HepG2 (cell line): ENCODE results near the gene CABLES2. TPM values are rescaled to one million over a fixed set of nuclear protein-coding genes. Genes with fewer than 3 reads are reported as not detected.

Experiments used
- BHLHE40 ChIP-seq: IDR thresholded peaks from 2 replicates; pipeline ENCODE4 v1.6.1; 2011; ENCODE audit warnings: low read length, improper control_type of control experiment
- EHMT2 ChIP-seq: fragments of 200-600 bp; sonication (generic); IDR thresholded peaks from 2 replicates; pipeline ENCODE4 v1.7.0; 2017; ENCODE audit warnings: antibody characterized with exemption, low read depth, low read length, borderline replicate concordance
- FOXA1 ChIP-seq, 2 experiments: fragments of 450-650 bp in 1 of 2; sonication (generic) in 1 of 2; formaldehyde crosslinking in 1 of 2; IDR thresholded peaks; 2 replicates each; pipeline versions ENCODE4 v1.4.0 to v1.6.1; 2016 to 2020; ENCODE audit warnings: missing genetic modification reagents in 1 of 2
- GMEB1 ChIP-seq: sonication (generic); formaldehyde crosslinking; IDR thresholded peaks from 2 replicates; pipeline ENCODE4 v1.5.1; 2020; ENCODE audit warnings: missing genetic modification reagents, mild to moderate bottlenecking, borderline replicate concordance
- HNF4G ChIP-seq, 2 experiments: sonication (generic) in 1 of 2; formaldehyde crosslinking in 1 of 2; IDR thresholded peaks; 2 replicates each; pipeline versions ENCODE4 v1.4.0 to v1.6.1; 2011 to 2020; ENCODE audit warnings: borderline replicate concordance in 2 of 2, low read depth in 2 of 2, mild to moderate bottlenecking in 2 of 2, low read length in 1 of 2, missing genetic modification reagents in 1 of 2, moderate library complexity in 1 of 2
- JDP2 ChIP-seq: sonication (generic); formaldehyde crosslinking; IDR thresholded peaks from 2 replicates; pipeline ENCODE4 v1.8.1; 2022; ENCODE audit warnings: missing genetic modification reagents, borderline replicate concordance
- KDM4B ChIP-seq: sonication (generic); formaldehyde crosslinking; IDR thresholded peaks from 2 replicates; pipeline ENCODE4 v1.4.0; 2020; ENCODE audit warnings: missing genetic modification reagents
- RNF2 ChIP-seq: fragments of 450-650 bp; conservative IDR thresholded peaks from 2 replicates; pipeline ENCODE4 v1.6.1; 2016; ENCODE audit warnings: low read depth
- SETDB1 ChIP-seq: sonication (generic); formaldehyde crosslinking; IDR thresholded peaks from 2 replicates; pipeline ENCODE4 v1.5.1; 2020; ENCODE audit warnings: missing genetic modification reagents, mild to moderate bottlenecking, borderline replicate concordance
- SPEN ChIP-seq: sonication (generic); formaldehyde crosslinking; IDR thresholded peaks from 2 replicates; pipeline ENCODE4 v1.5.1; 2020; ENCODE audit warnings: low read depth, mild to moderate bottlenecking, missing genetic modification reagents
- YY1 ChIP-seq: IDR thresholded peaks from 2 replicates; pipeline ENCODE4 v1.6.1; 2011; ENCODE audit warnings: low read length, low read depth, moderate library complexity, mild to moderate bottlenecking; ENCODE audit not compliant: insufficient read depth, insufficient replicate concordance
- ZBTB43 ChIP-seq: sonication (generic); formaldehyde crosslinking; conservative IDR thresholded peaks from 2 replicates; pipeline ENCODE4 v1.4.0; 2020; ENCODE audit warnings: missing genetic modification reagents
- ZFP1 ChIP-seq: IDR thresholded peaks from 2 replicates; pipeline ENCODE4 v1.6.1; 2016
- ZNF652 ChIP-seq: IDR thresholded peaks from 2 replicates; pipeline ENCODE4 v1.6.1; 2016; ENCODE audit warnings: low read depth, borderline replicate concordance
- ZNF749 ChIP-seq: sonication (generic); formaldehyde crosslinking; IDR thresholded peaks from 2 replicates; pipeline ENCODE4 v1.8.0; 2022; ENCODE audit warnings: mild to moderate bottlenecking, missing genetic modification reagents, moderate library complexity, borderline replicate concordance
- ZNF777 ChIP-seq: sonication (generic); formaldehyde crosslinking; IDR thresholded peaks from 2 replicates; pipeline ENCODE4 v1.4.0; 2020; ENCODE audit warnings: missing genetic modification reagents
- ZZZ3 ChIP-seq: sonication (generic); formaldehyde crosslinking; IDR thresholded peaks from 2 replicates; pipeline ENCODE4 v1.4.0; 2020; ENCODE audit warnings: missing genetic modification reagents, mild to moderate bottlenecking, borderline replicate concordance
- polyA plus RNA-seq, 8 experiments: library from polyadenylated mRNA; depleted of rRNA in 3 of 8; stranded (reverse) in 7 of 8; unstranded in 1 of 8; fragments of >200 nt; fragmentation: Illumina TruSeq in 4 of 8; extraction: Trizol in 4 of 8; gene quantifications; 2 replicates each; pipeline versions ENCODE4 v1.2.1 to v1.2.3, GENCODE V29; 2011 to 2016; ENCODE audit warnings: low read depth in 4 of 8, missing spikeins in 1 of 8, mixed read lengths in 1 of 8; ENCODE audit not compliant: insufficient read depth in 1 of 8
- total RNA-seq, 5 experiments: library from RNA; depleted of rRNA; stranded (reverse); fragments of >200 nt; fragmentation: Illumina TruSeq; extraction: Trizol; gene quantifications; 2 replicates each; pipeline ENCODE4 v1.2.3, GENCODE V29; 2016; ENCODE audit warnings: low read depth in 1 of 5
- TF ChIP-seq, protein P1 (sequence below): sonication (generic); formaldehyde crosslinking; IDR thresholded peaks from 2 replicates; pipeline ENCODE4 v1.5.0; 2020; ENCODE audit warnings: missing genetic modification reagents

The CABLES2 gene
- total and polyA plus RNA-seq, 2 of the 13 experiments (the other 11 are each of a cell fraction or from before 2014, with no cell fraction given): 5.2 to 9.7 TPM

- TF ChIP-seq ZNF652 (CRISPR knock-in tag): peak; percentile 86
- TF ChIP-seq EHMT2: no peak
- TF ChIP-seq YY1: peak; percentile 79
- TF ChIP-seq FOXA1 (IDR thresholded peaks at IDR 0.05): no peak
- TF ChIP-seq FOXA1 (CRISPR knock-in tag; IDR thresholded peaks at IDR 0.05): no peak
- 0 out of 2 replicates have a peak, but pooled peaks have one; percentile 4 for TF ChIP-seq ZNF749 (CRISPR knock-in tag)
- no peak for TF ChIP-seq ZZZ3 (CRISPR knock-in tag)
- TF ChIP-seq ZBTB43: peak; percentile 11; the same call in 1 of the 2 replicates
- no peak for TF ChIP-seq ZFP1 (CRISPR knock-in tag)
- TF ChIP-seq RNF2: 0 out of 2 replicates have a peak, but pooled peaks have one; percentile 15
- TF ChIP-seq SPEN (CRISPR knock-in tag): 0 out of 2 replicates have a peak, but pooled peaks have one; percentile 49
- TF ChIP-seq GMEB1 (CRISPR knock-in tag): peak; percentile 24; the same call in 1 of the 2 replicates
- peak; percentile 3; the same call in 1 of the 2 replicates for TF ChIP-seq JDP2 (CRISPR knock-in tag)
- peak; percentile 10; the same call in 1 of the 2 replicates for TF ChIP-seq ZNF777
- TF ChIP-seq, protein P1, sequence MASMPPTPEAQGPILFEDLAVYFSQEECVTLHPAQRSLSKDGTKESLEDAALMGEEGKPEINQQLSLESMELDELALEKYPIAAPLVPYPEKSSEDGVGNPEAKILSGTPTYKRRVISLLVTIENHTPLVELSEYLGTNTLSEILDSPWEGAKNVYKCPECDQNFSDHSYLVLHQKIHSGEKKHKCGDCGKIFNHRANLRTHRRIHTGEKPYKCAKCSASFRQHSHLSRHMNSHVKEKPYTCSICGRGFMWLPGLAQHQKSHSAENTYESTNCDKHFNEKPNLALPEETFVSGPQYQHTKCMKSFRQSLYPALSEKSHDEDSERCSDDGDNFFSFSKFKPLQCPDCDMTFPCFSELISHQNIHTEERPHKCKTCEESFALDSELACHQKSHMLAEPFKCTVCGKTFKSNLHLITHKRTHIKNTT: no peak
- TF ChIP-seq HNF4G (IDR thresholded peaks at IDR 0.05; ENCODE audit: borderline replicate concordance, low read depth, low read length): peak; percentile 44; the same call in 1 of the 2 replicates
- TF ChIP-seq HNF4G (CRISPR knock-in tag; IDR thresholded peaks at IDR 0.05; ENCODE audit: borderline replicate concordance, low read depth): no peak
- no peak for TF ChIP-seq KDM4B (CRISPR knock-in tag)
- TF ChIP-seq BHLHE40: 0 out of 2 replicates have a peak, but pooled peaks have one; percentile 4
- no peak for TF ChIP-seq SETDB1 (CRISPR knock-in tag)
Measured at GRCh38 chr20:62367136-62367632, 39.9 kb downstream of the CABLES2 start, which contains the start of gene LAMA5 (continued).
